Small intestine (tissue), 7 donors: ENCODE results near the gene ANKRD29. TPM values are rescaled to one million over a fixed set of nuclear protein-coding genes. Genes with fewer than 3 reads are reported as not detected.

Experiments used
- DNase-seq, 2 donors: peaks; one replicate each; pipeline versions ENCODE4 v3.0.0 to v3.0.0-alpha.2; 2013
- FAIRE-seq: peaks from 2 replicates; lab custom pipeline; 2012; peaks lifted over from hg19 to GRCh38; lab: Jason Lieb, UNC
- H3K27ac ChIP-seq, 3 donors: one replicate each; pipeline ENCODE4 v1.5.1; 2013; ENCODE audit warnings: low read length in 2 of 3, mild to moderate bottlenecking in 2 of 3, control low read depth in 1 of 3, inconsistent platforms in 1 of 3, low read depth in 1 of 3, moderate library complexity in 1 of 3
- H3K27me3 ChIP-seq, 3 donors: one replicate each; pipeline ENCODE4 v1.6.1; 2013; ENCODE audit warnings: low read length in 3 of 3, inconsistent platforms in 1 of 3; ENCODE audit not compliant: control insufficient read depth in 3 of 3, insufficient read depth in 3 of 3
- H3K36me3 ChIP-seq, 3 donors: one replicate each; pipeline ENCODE4 v1.6.1; 2013; ENCODE audit warnings: low read length in 3 of 3, inconsistent platforms in 1 of 3, low read depth in 1 of 3, mild to moderate bottlenecking in 1 of 3, moderate library complexity in 1 of 3; ENCODE audit not compliant: control insufficient read depth in 3 of 3, insufficient read depth in 2 of 3
- H3K4me1 ChIP-seq, 3 donors: one replicate each; pipeline ENCODE4 v1.6.1; 2013; ENCODE audit warnings: low read length in 2 of 3, inconsistent platforms in 1 of 3, low read depth in 1 of 3, mild to moderate bottlenecking in 1 of 3, moderate library complexity in 1 of 3; ENCODE audit not compliant: control insufficient read depth in 3 of 3, insufficient read depth in 2 of 3
- H3K4me3 ChIP-seq, 3 donors: one replicate each; pipeline ENCODE4 v1.5.1; 2013; ENCODE audit warnings: low read length in 3 of 3, control low read depth in 1 of 3, inconsistent platforms in 1 of 3, low read depth in 1 of 3, mild to moderate bottlenecking in 1 of 3, moderate library complexity in 1 of 3
- H3K9me3 ChIP-seq, 2 donors: one replicate each; pipeline ENCODE4 v1.6.1; 2013; ENCODE audit warnings: low read depth in 1 of 2, low read length in 1 of 2; ENCODE audit not compliant: control insufficient read depth in 2 of 2, insufficient read depth in 1 of 2
- WGBS, 3 donors: extraction: QIAGEN DNeasy Blood & Tissue Kit; methylation state at CpG; one replicate each; pipeline ENCODE4 v1.1.7; 2013; 5-methylcytosine and 5-hydroxymethylcytosine counted together
- polyA plus RNA-seq, 4 donors: library from polyadenylated mRNA; stranded (reverse) in 3 of 4; unstranded in 1 of 4; fragments of 200-250 nt in 3 of 4; fragments of 120-200 nt in 1 of 4; gene quantifications; one replicate each; pipeline versions ENCODE4 v1.2.1 to v1.2.3, GENCODE V29; 2013
- donor health status: healthy with polysubstance abuse.
- donor health status: control.
- donor health status: control.
- donor health status: Bipolar disorder and iron deficiency.
- donor health status: healthy.

The ANKRD29 gene
- polyA plus RNA-seq, 4 donors = 1.8 to 5.1 (median 3.2) TPM

DNA sequence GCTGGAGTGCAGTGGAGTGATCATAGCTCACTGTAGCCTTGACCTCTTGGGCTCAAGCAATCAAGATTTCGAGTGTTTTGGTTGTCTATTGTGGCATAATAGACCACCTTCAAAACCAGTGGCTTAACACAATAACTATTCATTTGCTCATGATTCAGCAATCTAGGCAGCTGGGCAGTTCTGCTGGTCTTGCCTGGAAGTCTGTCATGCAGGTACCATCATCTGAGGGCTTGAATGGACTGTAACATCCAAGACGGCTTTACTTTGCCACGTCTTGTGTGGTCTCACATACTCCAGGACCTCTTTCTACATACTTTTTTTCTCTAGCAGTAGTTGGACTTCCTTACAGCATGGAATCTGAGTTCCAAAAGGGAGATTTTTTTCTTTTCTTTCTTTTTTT, 13.2 kb upstream of the ANKRD29 start:
- H3K9me3 ChIP-seq = no peaks in the 10 kb centered on the region
- no peak for DNase-seq
- H3K4me3 ChIP-seq = no peak overlapping the region
- FAIRE-seq = no peak
- H3K36me3 ChIP-seq = no peaks in the 10 kb centered on the region
- 76 to 87% (median 80%) methylated on average over 3 of the region's 3 CpGs for WGBS, 3 donors
- H3K4me1 ChIP-seq = no peaks in the 10 kb centered on the region
- peaks cover 0 to 3% (median 0%) of the 10 kb centered on the region in 3 donors for H3K27me3 ChIP-seq
- H3K27ac ChIP-seq = no peak overlapping the region

DNA sequence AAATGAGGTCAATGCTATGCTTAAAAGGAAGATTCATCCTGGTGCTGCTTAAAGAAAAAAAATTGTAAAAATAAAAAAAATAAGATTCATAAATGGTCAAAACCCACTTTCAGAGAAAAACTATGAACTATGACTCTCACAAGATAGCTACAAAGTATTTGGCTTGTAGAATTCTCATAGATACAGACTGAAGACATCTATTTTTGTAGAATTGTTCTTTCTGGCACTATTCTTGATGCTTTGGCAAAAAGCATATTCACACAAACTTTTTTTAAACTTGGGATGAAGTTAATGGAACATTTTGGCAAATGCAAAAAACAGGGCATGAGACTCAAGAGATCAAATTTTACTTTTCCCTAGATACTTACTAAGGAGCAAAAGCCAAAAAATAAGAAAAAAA, 12.5 kb upstream of the ANKRD29 start:
- FAIRE-seq = no peak
- Histone ChIP-seq H3K36me3 (no peaks in the 10 kb centered on the region), H3K9me3 (no peaks in the 10 kb centered on the region), H3K4me1 (no peaks in the 10 kb centered on the region), H3K27me3 (peaks cover 0 to 3% (median 0%) of the 10 kb centered on the region in 3 donors), H3K27ac (no peak overlapping the region), H3K4me3 (no peak overlapping the region)
- no peak for DNase-seq

DNA sequence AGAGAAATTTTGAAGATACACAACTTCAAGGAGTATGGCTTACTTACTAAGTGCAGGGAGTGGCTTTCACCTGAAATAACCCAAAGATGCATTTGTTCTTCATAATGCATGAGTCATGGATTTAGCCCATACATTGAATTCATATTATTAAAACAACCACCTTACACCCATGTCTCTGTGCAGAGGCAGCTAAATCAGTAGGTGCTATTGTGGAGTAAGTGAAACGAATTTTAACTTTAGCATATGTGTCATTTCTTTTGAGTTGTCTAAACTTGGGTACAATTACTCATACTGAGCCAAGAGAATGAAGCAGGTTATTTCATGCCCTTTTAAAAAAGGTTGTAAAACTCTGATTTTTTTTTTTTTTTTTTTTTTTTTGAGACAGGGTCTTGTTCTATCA, 11.0 kb upstream of the ANKRD29 start:
- FAIRE-seq (no peak), DNase-seq (no peak)
- WGBS, 3 donors = 52 to 78% (median 54%) methylated on average over 1 of the region's 1 CpG
- Histone ChIP-seq H3K36me3 (no peaks in the 10 kb centered on the region), H3K9me3 (no peaks in the 10 kb centered on the region), H3K27me3 (peaks cover 0 to 3% (median 0%) of the 10 kb centered on the region in 3 donors), H3K4me3 (no peak overlapping the region), H3K4me1 (no peaks in the 10 kb centered on the region), H3K27ac (no peak overlapping the region)

DNA sequence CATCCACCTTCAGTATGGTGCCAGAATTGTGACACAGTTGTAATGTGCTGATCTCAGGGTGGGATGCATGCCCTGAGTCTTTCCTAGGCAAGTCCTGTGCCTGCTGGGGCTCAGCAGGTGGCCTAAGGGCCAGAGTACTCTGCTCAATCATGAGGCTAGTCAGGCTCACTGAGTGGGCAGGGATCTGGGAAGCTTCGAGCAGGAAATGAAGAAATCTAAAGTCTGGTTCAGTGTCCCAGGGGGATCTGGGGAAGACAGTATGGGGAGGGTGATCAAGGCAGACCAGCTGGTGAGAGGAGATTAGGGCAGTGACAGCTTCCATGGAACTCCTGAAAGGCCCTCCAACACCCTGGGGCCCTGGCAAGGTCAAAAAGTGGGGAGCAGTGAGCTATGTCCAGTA, 8.9 kb upstream of the ANKRD29 start:
- Histone ChIP-seq H3K9me3 (no peaks in the 10 kb centered on the region), H3K4me1 (no peaks in the 10 kb centered on the region), H3K27me3 (peaks cover 0 to 3% (median 0%) of the 10 kb centered on the region in 3 donors), H3K27ac (no peak overlapping the region), H3K4me3 (no peak overlapping the region), H3K36me3 (no peaks in the 10 kb centered on the region)
- WGBS, 3 donors = 67 to 77% (median 72%) methylated on average over 1 of the region's 1 CpG
- no peak for DNase-seq
- no peak for FAIRE-seq

DNA sequence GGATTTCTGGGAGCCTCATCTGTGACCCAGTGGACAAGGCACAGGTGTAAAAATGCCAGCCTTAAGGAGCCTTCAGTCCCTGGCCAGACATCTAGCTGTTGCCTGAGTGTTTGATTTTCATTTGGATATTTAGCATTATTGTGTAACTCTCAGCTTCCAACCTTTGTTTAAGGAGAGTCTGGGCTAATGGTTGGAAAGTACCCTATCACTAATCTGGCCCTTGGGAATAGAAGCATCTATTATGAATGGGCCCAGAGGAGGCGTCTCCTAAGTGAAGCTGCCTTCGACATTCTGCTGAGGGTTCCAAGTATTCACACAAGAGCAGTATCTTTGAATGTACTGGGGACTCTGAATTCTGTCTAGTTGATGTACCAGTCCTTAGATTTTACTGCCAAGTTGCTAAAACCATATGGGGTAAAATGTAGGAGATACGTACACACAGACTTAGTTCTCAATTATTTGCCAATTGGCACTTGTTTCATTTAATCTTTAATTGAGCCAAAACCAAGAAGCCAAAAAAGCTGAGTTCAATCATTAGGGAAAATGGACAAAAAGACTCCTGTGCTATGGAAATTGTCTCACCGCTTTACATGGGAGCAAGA, 7.2 kb upstream of the ANKRD29 start:
- H3K4me3 ChIP-seq = no peak overlapping the region
- no peaks in the 10 kb centered on the region for H3K4me1 ChIP-seq
- no peaks in the 10 kb centered on the region for H3K9me3 ChIP-seq
- H3K27ac ChIP-seq = no peak overlapping the region
- WGBS, 3 donors = 83 to 96% (median 91%) methylated on average over 4 of the region's 4 CpGs
- no peaks in the 10 kb centered on the region for H3K36me3 ChIP-seq
- peaks cover 0 to 6% (median 0%) of the 10 kb centered on the region in 3 donors for H3K27me3 ChIP-seq
- no peak for DNase-seq
- no peak for FAIRE-seq

DNA sequence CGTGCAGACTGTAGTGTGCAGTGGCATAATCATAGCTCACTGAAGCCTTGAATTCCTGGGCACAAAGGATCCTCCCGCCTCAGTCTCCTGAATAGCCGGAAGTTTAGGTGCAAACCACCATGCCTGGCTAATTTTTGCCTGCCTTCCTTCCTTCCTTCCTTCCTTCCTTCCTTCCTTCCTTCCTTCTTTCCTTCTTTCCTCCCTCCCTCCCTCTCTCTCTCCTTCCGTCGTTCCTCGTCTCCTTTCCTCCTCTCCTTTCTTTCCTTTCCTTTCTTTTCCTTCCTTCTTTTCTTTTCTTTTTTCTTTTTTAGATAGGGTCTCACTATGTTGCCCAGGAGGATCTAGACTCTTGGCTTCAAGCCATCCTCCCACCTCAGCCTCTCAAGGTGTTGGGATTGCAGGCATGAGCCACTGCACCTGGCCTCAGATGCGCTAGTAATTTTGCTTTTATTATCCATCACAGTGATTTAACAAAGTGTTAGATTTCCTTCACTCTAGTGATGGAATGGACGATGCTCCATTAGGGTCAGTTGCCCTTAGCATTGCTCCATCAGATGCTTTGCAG, 6.6 kb upstream of the ANKRD29 start:
- Histone ChIP-seq H3K4me3 (no peak overlapping the region), H3K27ac (no peak overlapping the region), H3K27me3 (peaks cover 0 to 6% (median 0%) of the 10 kb centered on the region in 3 donors), H3K36me3 (no peaks in the 10 kb centered on the region), H3K4me1 (no peaks in the 10 kb centered on the region), H3K9me3 (no peaks in the 10 kb centered on the region)
- FAIRE-seq = no peak
- no peak for DNase-seq
- WGBS, 3 donors = 77 to 87% (median 84%) methylated on average over 8 of the region's 8 CpGs

DNA sequence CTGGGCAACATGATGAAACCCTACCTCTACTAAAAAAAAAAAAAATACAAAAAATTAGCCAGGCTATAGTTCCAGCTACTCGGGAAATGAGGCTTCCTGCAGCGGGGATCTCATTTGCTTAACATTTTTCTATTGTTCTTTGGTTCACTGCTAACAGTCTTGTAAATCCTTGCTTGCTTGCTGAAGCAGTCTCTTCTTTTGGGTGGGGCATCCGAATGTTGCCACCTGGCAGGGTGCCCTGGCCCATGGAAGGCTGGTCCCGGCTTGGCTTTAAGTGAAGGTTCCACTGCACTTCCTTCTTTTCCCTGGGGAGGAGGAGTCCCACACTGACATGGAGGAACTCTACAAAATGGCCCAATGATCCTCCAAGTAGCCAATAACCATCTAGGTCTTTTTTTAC, 6.0 kb upstream of the ANKRD29 start:
- Histone ChIP-seq H3K36me3 (no peaks in the 10 kb centered on the region), H3K27me3 (peaks cover 0 to 7% (median 0%) of the 10 kb centered on the region in 3 donors), H3K4me1 (no peaks in the 10 kb centered on the region), H3K9me3 (no peaks in the 10 kb centered on the region), H3K27ac (no peak overlapping the region), H3K4me3 (no peak overlapping the region)
- DNase-seq (no peak), FAIRE-seq (no peak)
- 36 to 47% (median 41%) methylated on average over 4 of the region's 4 CpGs for WGBS, 3 donors

DNA sequence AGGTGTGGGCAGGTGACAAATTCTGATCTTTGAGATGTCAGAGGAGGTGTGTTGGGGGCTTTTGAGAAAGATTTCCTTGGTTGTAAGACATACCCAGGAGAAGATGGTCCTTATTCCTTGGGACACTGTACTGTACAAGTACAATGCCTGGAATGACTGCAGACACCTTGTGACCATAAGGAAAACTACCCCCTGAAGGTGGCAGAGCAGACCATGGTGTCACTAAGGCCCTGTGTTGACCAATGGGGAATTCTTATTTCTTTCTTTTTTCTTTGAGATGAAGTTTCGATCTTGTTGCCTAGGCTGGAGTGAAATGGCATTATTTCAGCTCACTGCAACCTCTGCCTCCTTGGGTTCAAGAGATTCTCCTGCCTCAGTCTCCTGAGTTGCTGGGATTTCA, 4.4 kb upstream of the ANKRD29 start:
- H3K4me3 ChIP-seq = no peak overlapping the region
- no peak for DNase-seq
- FAIRE-seq = no peak
- no peaks in the 10 kb centered on the region for H3K9me3 ChIP-seq
- H3K36me3 ChIP-seq = no peaks in the 10 kb centered on the region
- peaks cover 0 to 5% (median 0%) of the 10 kb centered on the region in 3 donors for H3K4me1 ChIP-seq
- no peak overlapping the region for H3K27ac ChIP-seq
- H3K27me3 ChIP-seq = peaks cover 0 to 19% (median 0%) of the 10 kb centered on the region in 3 donors
- 80 to 100% (median 84%) methylated on average over 1 of the region's 1 CpG for WGBS, 3 donors
